ENCODE data around the gene DCUN1D1.

DCUN1D1 gene

DNA sequence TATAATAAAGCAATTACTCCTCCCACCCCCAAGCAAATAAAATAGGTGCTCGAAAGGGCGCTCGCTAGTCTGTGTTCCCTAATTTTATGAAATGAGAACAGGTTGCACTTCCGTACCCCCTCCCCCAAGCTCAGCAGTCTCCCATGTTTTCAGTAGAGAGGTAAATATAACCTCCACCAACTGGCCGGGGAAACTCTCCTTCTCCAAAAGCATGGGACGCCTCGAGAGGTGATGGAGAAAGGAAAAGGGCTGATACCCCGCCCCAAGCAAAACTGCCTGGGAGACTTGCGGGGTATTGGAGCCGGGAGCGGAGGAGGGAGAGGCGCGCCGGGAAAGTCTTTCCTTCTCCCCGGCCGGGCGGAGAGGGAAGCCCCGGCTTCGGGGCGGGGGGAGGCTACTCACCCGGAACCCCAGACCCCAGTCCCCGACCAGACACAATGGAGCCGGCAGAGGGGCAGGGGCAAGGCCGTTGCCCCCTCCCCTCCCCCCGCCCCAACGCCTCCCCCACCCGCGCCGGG lies 605 bp downstream of the DCUN1D1 start:
- H3K4me3 ChIP-seq (replicated peaks; ENCODE audit: insufficient read depth, low read length), result peak overlapping the region; percentile 93
- TF ChIP-seq POLR2AphosphoS5 (IDR thresholded peaks at IDR 0.05; ENCODE audit: low read depth), result no peak
- peak; percentile 87 for TF ChIP-seq SPI1 (IDR thresholded peaks at IDR 0.05; ENCODE audit: borderline replicate concordance, low read depth)
- TF ChIP-seq, protein P1, sequence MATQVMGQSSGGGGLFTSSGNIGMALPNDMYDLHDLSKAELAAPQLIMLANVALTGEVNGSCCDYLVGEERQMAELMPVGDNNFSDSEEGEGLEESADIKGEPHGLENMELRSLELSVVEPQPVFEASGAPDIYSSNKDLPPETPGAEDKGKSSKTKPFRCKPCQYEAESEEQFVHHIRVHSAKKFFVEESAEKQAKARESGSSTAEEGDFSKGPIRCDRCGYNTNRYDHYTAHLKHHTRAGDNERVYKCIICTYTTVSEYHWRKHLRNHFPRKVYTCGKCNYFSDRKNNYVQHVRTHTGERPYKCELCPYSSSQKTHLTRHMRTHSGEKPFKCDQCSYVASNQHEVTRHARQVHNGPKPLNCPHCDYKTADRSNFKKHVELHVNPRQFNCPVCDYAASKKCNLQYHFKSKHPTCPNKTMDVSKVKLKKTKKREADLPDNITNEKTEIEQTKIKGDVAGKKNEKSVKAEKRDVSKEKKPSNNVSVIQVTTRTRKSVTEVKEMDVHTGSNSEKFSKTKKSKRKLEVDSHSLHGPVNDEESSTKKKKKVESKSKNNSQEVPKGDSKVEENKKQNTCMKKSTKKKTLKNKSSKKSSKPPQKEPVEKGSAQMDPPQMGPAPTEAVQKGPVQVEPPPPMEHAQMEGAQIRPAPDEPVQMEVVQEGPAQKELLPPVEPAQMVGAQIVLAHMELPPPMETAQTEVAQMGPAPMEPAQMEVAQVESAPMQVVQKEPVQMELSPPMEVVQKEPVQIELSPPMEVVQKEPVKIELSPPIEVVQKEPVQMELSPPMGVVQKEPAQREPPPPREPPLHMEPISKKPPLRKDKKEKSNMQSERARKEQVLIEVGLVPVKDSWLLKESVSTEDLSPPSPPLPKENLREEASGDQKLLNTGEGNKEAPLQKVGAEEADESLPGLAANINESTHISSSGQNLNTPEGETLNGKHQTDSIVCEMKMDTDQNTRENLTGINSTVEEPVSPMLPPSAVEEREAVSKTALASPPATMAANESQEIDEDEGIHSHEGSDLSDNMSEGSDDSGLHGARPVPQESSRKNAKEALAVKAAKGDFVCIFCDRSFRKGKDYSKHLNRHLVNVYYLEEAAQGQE (IDR thresholded peaks at IDR 0.05; ENCODE audit: insufficient replicate concordance, low read depth), result no peak
- TF ChIP-seq, protein P2, sequence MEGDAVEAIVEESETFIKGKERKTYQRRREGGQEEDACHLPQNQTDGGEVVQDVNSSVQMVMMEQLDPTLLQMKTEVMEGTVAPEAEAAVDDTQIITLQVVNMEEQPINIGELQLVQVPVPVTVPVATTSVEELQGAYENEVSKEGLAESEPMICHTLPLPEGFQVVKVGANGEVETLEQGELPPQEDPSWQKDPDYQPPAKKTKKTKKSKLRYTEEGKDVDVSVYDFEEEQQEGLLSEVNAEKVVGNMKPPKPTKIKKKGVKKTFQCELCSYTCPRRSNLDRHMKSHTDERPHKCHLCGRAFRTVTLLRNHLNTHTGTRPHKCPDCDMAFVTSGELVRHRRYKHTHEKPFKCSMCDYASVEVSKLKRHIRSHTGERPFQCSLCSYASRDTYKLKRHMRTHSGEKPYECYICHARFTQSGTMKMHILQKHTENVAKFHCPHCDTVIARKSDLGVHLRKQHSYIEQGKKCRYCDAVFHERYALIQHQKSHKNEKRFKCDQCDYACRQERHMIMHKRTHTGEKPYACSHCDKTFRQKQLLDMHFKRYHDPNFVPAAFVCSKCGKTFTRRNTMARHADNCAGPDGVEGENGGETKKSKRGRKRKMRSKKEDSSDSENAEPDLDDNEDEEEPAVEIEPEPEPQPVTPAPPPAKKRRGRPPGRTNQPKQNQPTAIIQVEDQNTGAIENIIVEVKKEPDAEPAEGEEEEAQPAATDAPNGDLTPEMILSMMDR (IDR thresholded peaks at IDR 0.05; ENCODE audit: insufficient read depth, low read length), result no peak
- no peak for TF ChIP-seq GABPA (IDR thresholded peaks at IDR 0.05; ENCODE audit: low read depth)
- no peaks in the 10 kb centered on the region for H3K27me3 ChIP-seq (ENCODE audit: insufficient read depth, poor library complexity, severe bottlenecking)
- peak overlapping the region; percentile 83 for H3K27ac ChIP-seq (replicated peaks)
- DNase-seq (ENCODE audit: low read depth in 1 of 2, low spot score in 1 of 2), result peak in 1 of 2 experiments; percentile 70

DNA sequence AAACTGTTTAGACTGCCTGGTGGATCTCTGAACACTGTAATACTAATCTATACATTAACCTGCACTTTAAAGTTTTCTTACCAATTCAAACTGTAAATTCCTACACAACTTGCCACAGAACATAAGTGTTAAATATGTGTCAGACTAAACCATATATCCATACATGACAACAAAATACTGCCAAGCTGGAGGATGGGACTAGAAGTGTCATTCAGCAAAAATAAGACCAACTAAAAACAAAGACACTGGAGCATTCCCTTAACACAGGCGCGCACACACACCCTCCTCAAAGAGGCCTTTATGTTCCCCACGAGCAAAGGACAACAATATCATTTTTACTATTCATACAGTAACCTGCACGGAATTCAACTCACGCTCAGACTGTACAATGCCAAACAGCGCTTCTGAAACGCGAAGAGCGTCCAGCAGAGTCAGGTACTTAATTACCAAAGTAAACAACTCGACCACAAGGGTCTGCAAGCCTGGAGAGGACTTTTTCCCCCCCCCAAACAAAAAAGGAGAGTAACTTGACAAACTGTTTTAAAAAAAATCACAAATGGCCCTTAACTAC lies 1.1 kb downstream of the DCUN1D1 start:
- no peak for DNase-seq (ENCODE audit: low read depth in 1 of 2, low spot score in 1 of 2)
- H3K4me3 ChIP-seq (replicated peaks; ENCODE audit: insufficient read depth, low read length), result peak overlapping the region; percentile 93
- TF ChIP-seq, protein P1 (IDR thresholded peaks at IDR 0.05; ENCODE audit: insufficient replicate concordance, low read depth), result no peak
- TF ChIP-seq GABPA (IDR thresholded peaks at IDR 0.05; ENCODE audit: low read depth) (no peak), POLR2AphosphoS5 (IDR thresholded peaks at IDR 0.05; ENCODE audit: low read depth) (no peak), SPI1 (IDR thresholded peaks at IDR 0.05; ENCODE audit: borderline replicate concordance, low read depth) (no peak)
- TF ChIP-seq, protein P2 (IDR thresholded peaks at IDR 0.05; ENCODE audit: insufficient read depth, low read length), result no peak
- H3K27me3 ChIP-seq (ENCODE audit: insufficient read depth, poor library complexity, severe bottlenecking), result no peaks in the 10 kb centered on the region
- H3K27ac ChIP-seq (replicated peaks), result peak overlapping the region; percentile 83

DNA sequence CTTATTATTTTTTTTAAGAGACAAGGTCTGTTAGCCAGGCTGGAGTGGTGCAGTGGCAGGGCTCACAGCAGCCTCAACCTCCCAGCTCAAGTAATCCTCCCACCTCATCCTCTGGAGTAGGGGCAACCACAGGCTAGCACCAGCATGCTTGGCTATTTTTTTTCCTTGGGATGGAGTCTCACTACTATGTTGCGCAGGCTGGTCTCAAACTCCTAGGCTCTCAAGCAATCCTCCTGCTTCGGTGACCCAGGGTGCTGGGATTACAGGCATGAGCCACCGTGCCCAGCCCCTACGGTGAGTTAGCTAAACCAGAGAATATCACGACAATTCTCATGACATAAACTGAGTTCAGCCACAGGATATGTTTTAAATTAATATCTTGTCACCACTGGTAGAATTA lies 2.0 kb downstream of the DCUN1D1 start:
- Histone ChIP-seq H3K27me3 (ENCODE audit: insufficient read depth, poor library complexity, severe bottlenecking) (no peaks in the 10 kb centered on the region), H3K4me3 (replicated peaks; ENCODE audit: insufficient read depth, low read length) (peak overlapping the region; percentile 93), H3K27ac (replicated peaks) (no peak overlapping the region)
- DNase-seq (ENCODE audit: low read depth in 1 of 2, low spot score in 1 of 2), result no peak
- no peak for TF ChIP-seq POLR2AphosphoS5 (IDR thresholded peaks at IDR 0.05; ENCODE audit: low read depth)
- no peak for TF ChIP-seq SPI1 (IDR thresholded peaks at IDR 0.05; ENCODE audit: borderline replicate concordance, low read depth)
- no peak for TF ChIP-seq GABPA (IDR thresholded peaks at IDR 0.05; ENCODE audit: low read depth)
- TF ChIP-seq, protein P2 (IDR thresholded peaks at IDR 0.05; ENCODE audit: insufficient read depth, low read length), result no peak
- TF ChIP-seq, protein P1 (IDR thresholded peaks at IDR 0.05; ENCODE audit: insufficient replicate concordance, low read depth), result no peak
